Lower leg skin (tissue), 4 donors: ENCODE data around the gene RNF151. TPM values are rescaled to one million over a fixed set of nuclear protein-coding genes. Genes with fewer than 3 reads are reported as not detected.

ENCODE experiments used
- DNase-seq, 2 donors: peaks; one replicate each; pipeline ENCODE4 v3.0.0-alpha.2; 2019; ENCODE audit warnings: low spot score in 2 of 2
- H3K4me3 ChIP-seq: fragments of 200-600 bp; sonication (generic); 2 replicates; pipeline ENCODE4 v1.5.1; 2017; ENCODE audit warnings: mild to moderate bottlenecking, low read depth; ENCODE audit not compliant: poor library complexity, severe bottlenecking
- POLR2A ChIP-seq, 2 donors: fragments of 450-650 bp; IDR thresholded peaks; one replicate each; pipeline ENCODE4 v1.6.1; 2016 to 2017; ENCODE audit warnings: antibody characterized with exemption in 2 of 2, mild to moderate bottlenecking in 1 of 2, moderate library complexity in 1 of 2
- WGBS, 2 donors: methylation state at CpG; one replicate each; pipeline ENCODE4 v1.1.5; 2018; 5-methylcytosine and 5-hydroxymethylcytosine counted together
- intact Hi-C: fragments of 100-400 bp; cut with DNase I; formaldehyde crosslinking; loops from one replicate; pipeline ENCODE4 v1.15.0; 2023; ENCODE audit warnings: low total_unique reads
- total RNA-seq, 4 donors: library from RNA; depleted of rRNA; stranded (reverse); fragments of >200 nt; gene quantifications; one replicate each; pipeline ENCODE4 v1.1.0, GENCODE V29; 2016
- TF ChIP-seq, protein P1 (sequence below), 3 donors: fragments of 450-650 bp; IDR thresholded peaks; one replicate each; pipeline ENCODE4 v1.5.1; 2016; ENCODE audit warnings: antibody characterized with exemption in 3 of 3, mild to moderate bottlenecking in 3 of 3, moderate library complexity in 2 of 3

RNF151 gene
- total RNA-seq, 4 donors from 2014 or later = not detected

DNA sequence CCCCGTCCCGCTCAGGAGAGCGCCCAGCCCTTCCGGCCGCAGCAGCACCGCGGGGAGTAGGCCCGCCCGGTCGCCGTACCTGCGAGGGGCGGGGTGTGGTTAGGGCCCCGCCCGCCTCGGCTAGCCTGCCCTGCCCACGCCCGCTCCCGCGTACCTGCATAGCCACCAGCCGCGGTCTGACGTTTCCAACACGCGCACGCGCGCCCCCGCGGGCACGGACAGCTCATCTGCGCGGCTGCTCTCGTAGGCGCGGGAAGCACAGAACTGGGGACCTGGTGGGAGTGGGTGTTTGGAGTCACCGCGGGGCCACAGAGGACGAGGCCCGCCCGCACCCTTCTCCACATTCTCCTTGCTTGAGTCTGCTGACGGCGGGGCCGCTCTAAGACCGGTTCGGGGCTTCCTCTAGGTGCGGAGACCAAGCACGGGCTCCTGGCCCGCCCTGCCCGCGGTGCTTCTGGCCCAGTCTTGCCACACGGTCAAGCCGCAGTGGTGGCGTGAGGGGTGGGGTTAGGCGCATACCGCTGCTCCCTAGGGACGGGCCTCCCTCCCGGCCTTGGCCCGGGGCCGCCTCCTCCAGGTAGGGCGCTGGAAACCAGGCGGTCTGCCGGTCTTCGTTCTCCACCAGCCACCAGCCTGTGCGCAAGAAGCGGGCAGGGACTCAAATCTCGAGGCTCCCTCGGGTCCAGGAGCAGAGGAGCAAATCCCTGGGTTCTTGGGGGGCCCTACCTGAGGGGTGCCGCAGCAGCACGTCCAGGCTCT lies 12.8 kb downstream of the RNF151 start:
- DNase-seq = peak in 1 of 2 donors; percentile 71
- intact Hi-C loops = no loop called here
- whole genome bisulfite sequencing, 2 donors = 13 to 26% methylated on average over 12 to 53 of the region's 70 CpGs

DNA sequence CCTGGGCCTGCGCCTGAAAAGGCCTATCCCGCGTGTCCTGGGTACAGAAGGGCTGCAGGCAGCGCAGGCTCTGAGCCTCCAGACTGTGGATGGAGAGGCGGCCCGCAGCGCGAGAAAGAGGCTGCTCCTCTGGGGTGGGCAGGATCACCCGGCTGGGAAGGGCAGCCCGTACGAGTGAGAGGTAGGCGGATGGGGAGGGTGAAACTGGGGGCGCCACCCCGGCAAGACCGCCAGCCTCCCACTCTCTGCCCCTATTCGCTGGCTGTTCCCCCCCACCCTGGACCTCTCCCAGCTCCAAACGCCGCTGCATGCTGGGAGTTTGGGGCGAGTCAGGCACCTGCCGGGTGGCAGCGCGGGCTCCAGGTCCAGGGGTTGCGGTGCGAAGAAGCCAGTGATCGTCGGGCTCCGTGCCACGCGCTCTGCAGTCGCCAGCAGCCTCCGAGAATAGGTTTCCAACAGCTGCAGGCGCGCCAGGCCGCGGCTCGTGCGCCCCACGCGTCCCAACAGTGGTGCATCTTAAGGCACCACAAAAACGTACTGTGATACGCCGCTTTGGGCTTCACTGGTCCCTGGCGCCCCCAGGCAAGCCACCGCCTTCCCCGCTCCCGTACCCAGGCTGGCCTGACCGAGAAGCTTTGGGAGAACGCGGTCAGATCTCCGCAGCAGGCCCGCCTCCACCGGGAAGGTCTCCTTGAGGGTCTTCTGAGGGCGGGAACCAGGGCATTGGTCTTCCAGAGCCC lies 13.5 kb downstream of the RNF151 start:
- TF ChIP-seq, protein P1, sequence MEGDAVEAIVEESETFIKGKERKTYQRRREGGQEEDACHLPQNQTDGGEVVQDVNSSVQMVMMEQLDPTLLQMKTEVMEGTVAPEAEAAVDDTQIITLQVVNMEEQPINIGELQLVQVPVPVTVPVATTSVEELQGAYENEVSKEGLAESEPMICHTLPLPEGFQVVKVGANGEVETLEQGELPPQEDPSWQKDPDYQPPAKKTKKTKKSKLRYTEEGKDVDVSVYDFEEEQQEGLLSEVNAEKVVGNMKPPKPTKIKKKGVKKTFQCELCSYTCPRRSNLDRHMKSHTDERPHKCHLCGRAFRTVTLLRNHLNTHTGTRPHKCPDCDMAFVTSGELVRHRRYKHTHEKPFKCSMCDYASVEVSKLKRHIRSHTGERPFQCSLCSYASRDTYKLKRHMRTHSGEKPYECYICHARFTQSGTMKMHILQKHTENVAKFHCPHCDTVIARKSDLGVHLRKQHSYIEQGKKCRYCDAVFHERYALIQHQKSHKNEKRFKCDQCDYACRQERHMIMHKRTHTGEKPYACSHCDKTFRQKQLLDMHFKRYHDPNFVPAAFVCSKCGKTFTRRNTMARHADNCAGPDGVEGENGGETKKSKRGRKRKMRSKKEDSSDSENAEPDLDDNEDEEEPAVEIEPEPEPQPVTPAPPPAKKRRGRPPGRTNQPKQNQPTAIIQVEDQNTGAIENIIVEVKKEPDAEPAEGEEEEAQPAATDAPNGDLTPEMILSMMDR (IDR thresholded peaks at IDR 0.05) = no peak
- TF ChIP-seq POLR2A (IDR thresholded peaks at IDR 0.05) = no peak
- H3K4me3 ChIP-seq = no peak overlapping the region
- intact Hi-C loops = no loop called here
- DNase-seq = no peak
- 3 to 5% methylated on average over 43 to 45 of the region's 53 CpGs for WGBS, 2 donors

More for the DNA sequence above, 12.8 kb downstream of the RNF151 start:
- TF ChIP-seq, protein P1 (IDR thresholded peaks at IDR 0.05) = no peak
- no peak for TF ChIP-seq POLR2A (IDR thresholded peaks at IDR 0.05)
- H3K4me3 ChIP-seq = no peak overlapping the region

DNA sequence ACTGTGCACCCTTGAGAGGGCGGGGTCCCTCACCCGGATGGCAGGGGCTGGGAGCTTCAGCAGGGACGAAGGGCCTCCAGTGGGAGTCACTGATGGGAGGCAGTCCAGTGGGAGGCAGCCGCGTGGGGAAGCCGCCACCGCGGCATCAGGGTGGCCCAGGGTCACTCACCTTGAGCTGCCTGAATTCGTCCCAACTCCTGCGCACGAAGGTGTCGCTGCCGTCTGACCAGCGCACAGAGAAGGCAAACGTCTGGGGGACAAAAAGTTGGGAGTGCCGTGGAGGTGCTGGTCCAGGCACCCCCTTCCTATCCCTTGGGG lies 14.1 kb downstream of the RNF151 start:
- no peak overlapping the region for H3K4me3 ChIP-seq
- DNase-seq = no peak
- TF ChIP-seq, protein P1 (IDR thresholded peaks at IDR 0.05) = no peak
- TF ChIP-seq POLR2A (IDR thresholded peaks at IDR 0.05) = no peak
- 20 to 22% methylated on average over 14 to 15 of the region's 16 CpGs for WGBS, 2 donors
- intact Hi-C loops = no loop called here

DNA sequence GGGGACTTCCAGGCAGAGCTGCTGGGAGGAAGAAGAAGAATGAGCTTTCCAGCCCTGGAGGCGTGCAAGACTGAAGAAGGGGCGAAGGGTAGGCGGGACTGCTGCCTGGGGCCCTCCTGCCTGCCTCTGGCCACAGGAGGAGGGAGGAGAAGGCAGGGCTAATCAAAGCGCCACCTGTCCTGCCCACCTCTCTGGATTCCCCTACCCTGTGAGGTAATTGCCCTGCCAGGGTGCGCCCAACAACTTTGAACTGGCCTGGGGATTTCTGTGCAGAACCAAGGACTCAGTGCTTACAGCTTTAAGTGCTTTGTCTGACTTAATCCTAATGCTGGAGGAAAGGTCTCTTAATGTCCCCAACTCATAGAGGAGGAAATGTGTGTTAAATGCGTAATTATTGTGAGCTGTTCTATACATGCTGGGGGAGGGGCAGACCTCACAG lies 14.8 kb downstream of the RNF151 start, which contains the start of gene NOXO1:
Gene NOXO1, minus strand, starts transcription at position 72 of the 439 bp plus-strand sequence. CDS start 290 bp downstream, outside the sequence.
- 28 to 30% methylated on average over 6 of the region's 6 CpGs for WGBS, 2 donors
- TF ChIP-seq, protein P1 (IDR thresholded peaks at IDR 0.05) = no peak
- no peak for TF ChIP-seq POLR2A (IDR thresholded peaks at IDR 0.05)
- DNase-seq = no peak
- H3K4me3 ChIP-seq = no peak within 1 kb of the TSS
- intact Hi-C loops = no loop called here

DNA sequence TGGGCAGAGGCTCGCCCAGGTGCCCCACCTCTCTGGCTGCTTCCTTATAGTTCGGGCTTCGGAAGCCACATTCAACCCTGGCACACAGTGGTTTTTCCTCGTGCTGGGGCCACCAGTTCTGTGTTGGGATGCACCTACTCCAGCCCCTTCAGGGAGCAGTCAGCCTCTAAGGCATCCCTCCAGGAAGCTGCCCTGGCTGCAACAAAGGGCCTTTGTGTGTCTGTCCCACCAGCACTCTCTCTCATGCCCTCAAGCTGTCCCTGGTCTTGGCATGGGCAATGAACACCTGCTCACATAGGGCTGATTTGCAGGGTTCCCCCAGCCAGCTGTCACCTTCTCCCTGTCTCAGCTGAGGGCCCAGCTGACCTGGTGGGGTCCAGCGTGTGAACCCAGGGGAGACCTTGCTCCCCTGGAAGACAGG lies 15.4 kb downstream of the RNF151 start:
- no peak for TF ChIP-seq POLR2A (IDR thresholded peaks at IDR 0.05)
- TF ChIP-seq, protein P1 (IDR thresholded peaks at IDR 0.05) = no peak
- intact Hi-C loops = no loop called here
- 37 to 41% methylated on average over 4 to 5 of the region's 5 CpGs for WGBS, 2 donors
- DNase-seq = no peak
- H3K4me3 ChIP-seq = no peak overlapping the region
